ENCODE data around the gene ENKD1. TPM values are rescaled to one million over a fixed set of nuclear protein-coding genes. Genes with fewer than 3 reads are reported as not detected.

The ENKD1 gene
- total RNA-seq, 4 donors from 2014 or later: 10.6 to 26.3 (median 13.4) TPM

- TF ChIP-seq CTCF (IDR thresholded peaks at IDR 0.05): no peak
- no peak for TF ChIP-seq POLR2A (IDR thresholded peaks at IDR 0.05)
- H3K4me1 ChIP-seq: peaks cover 3 to 41% (median 27%) of the 10 kb centered on the region in 4 donors
- no peak overlapping the region for H3K4me3 ChIP-seq
- H3K36me3 ChIP-seq: peaks cover 0 to 6% (median 0%) of the 10 kb centered on the region in 3 donors
- H3K9me3 ChIP-seq: no peaks in the 10 kb centered on the region
- DNase-seq: no peak
- no peak overlapping the region for H3K27ac ChIP-seq
- H3K27me3 ChIP-seq: no peaks in the 10 kb centered on the region
These were observed 2.3 kb downstream of the ENKD1 start for GRCh38 chr16:67664258-67664657.

GRCh38 chr16:67663877-67664222 is 2.7 kb downstream of the ENKD1 start:
- no peak overlapping the region for H3K4me3 ChIP-seq

GRCh38 chr16:67663151-67663876 is 3.2 kb downstream of the ENKD1 start:
- no peaks in the 10 kb centered on the region for H3K27me3 ChIP-seq
- H3K4me1 ChIP-seq: peaks cover 3 to 47% (median 29%) of the 10 kb centered on the region in 4 donors
- TF ChIP-seq POLR2A (IDR thresholded peaks at IDR 0.05) (no peak), CTCF (IDR thresholded peaks at IDR 0.05) (peak in 1 of 6 experiments; percentile 9)
- no peak overlapping the region for H3K27ac ChIP-seq
- DNase-seq: no peak
- H3K4me3 ChIP-seq: no peak overlapping the region
- peaks cover 0 to 6% (median 0%) of the 10 kb centered on the region in 3 donors for H3K36me3 ChIP-seq
- H3K9me3 ChIP-seq: no peaks in the 10 kb centered on the region

More at GRCh38 chr16:67663877-67664222, 2.7 kb downstream of the ENKD1 start:
- Histone ChIP-seq H3K36me3 (peaks cover 0 to 6% (median 0%) of the 10 kb centered on the region in 3 donors), H3K27me3 (no peaks in the 10 kb centered on the region), H3K27ac (no peak overlapping the region), H3K4me1 (peaks cover 3 to 45% (median 29%) of the 10 kb centered on the region in 4 donors), H3K9me3 (no peaks in the 10 kb centered on the region)
- no peak for DNase-seq
- TF ChIP-seq CTCF (IDR thresholded peaks at IDR 0.05) (no peak), POLR2A (IDR thresholded peaks at IDR 0.05) (no peak)

- DNase-seq: no peak
- no peak overlapping the region for H3K27ac ChIP-seq
- TF ChIP-seq POLR2A (IDR thresholded peaks at IDR 0.05) (no peak), CTCF (IDR thresholded peaks at IDR 0.05) (no peak)
- no peaks in the 10 kb centered on the region for H3K27me3 ChIP-seq
- no peak overlapping the region for H3K4me3 ChIP-seq
- H3K36me3 ChIP-seq: peaks cover 0 to 6% (median 0%) of the 10 kb centered on the region in 3 donors
- H3K9me3 ChIP-seq: no peaks in the 10 kb centered on the region
- peaks cover 2 to 40% (median 22%) of the 10 kb centered on the region in 4 donors for H3K4me1 ChIP-seq
These were observed 3.9 kb downstream of the ENKD1 start for GRCh38 chr16:67662653-67663010.

- H3K4me3 ChIP-seq: no peak overlapping the region
- no peak overlapping the region for H3K27ac ChIP-seq
- peaks cover 0 to 35% (median 17%) of the 10 kb centered on the region in 4 donors for H3K4me1 ChIP-seq
- DNase-seq: no peak
- H3K36me3 ChIP-seq: peaks cover 0 to 9% (median 0%) of the 10 kb centered on the region in 3 donors
- H3K27me3 ChIP-seq: no peaks in the 10 kb centered on the region
- no peaks in the 10 kb centered on the region for H3K9me3 ChIP-seq
- no peak for TF ChIP-seq CTCF (IDR thresholded peaks at IDR 0.05)
- no peak for TF ChIP-seq POLR2A (IDR thresholded peaks at IDR 0.05)
These were observed 4.5 kb downstream of the ENKD1 start for GRCh38 chr16:67661886-67662652.

All from Peyer's patch (tissue), 4 donors.